ENCODE results near the gene ANKRD55. TPM values are rescaled to one million over a fixed set of nuclear protein-coding genes. Genes with fewer than 3 reads are reported as not detected.

Gene ANKRD55
- total RNA-seq, 4 donors from 2014 or later = not detected

DNA sequence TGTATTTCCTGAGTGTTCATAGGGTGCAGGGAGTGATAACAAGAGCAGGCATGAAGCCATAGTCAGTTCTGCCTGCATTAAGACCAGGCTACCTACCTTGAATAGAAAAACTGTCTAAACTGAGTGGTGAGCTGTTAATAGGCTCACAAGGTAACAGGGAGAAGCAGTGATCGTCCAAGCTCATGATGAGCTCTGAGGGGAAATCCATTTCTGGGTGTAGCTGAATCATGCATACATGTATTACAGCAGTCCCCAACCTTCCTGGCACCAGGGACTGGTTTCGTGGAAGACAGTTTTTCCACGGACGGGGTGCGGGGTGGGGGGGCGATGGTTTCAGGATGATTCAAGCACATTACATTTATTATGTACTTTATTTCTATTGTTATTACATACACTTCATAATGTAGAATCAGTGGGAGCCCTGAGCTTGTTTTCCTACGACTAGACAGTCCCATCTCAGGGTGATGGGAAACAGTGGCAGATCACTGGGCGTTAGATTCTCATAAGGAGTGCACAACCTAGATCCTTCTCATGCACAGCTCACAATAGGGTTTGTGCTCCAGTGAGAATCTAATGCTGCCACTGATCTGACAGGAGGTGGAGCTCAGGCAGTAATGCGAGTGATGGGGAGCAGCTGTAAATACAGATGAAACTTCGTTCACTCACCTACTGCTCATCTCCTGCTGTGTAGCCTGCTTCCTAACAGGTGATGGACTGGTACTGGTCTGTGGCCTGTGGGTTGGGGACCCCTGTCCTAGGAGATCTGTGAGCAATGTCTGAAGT, 138.4 kb downstream of the ANKRD55 start:
- Histone ChIP-seq H3K4me3 (no peak overlapping the region), H3K4me1 (peaks cover 0 to 24% (median 9%) of the 10 kb centered on the region in 4 donors), H3K9me3 (no peaks in the 10 kb centered on the region), H3K36me3 (no peaks in the 10 kb centered on the region), H3K27me3 (no peaks in the 10 kb centered on the region), H3K27ac (no peak overlapping the region)
- WGBS, 2 donors = 93 to 96% methylated on average over 10 of the region's 10 CpGs
- no peak for DNase-seq (ENCODE audit: low spot score in 2 of 2)
- no peak for TF ChIP-seq EP300 (IDR thresholded peaks at IDR 0.05)
- TF ChIP-seq POLR2A (IDR thresholded peaks at IDR 0.05) = no peak
- TF ChIP-seq, protein P1, sequence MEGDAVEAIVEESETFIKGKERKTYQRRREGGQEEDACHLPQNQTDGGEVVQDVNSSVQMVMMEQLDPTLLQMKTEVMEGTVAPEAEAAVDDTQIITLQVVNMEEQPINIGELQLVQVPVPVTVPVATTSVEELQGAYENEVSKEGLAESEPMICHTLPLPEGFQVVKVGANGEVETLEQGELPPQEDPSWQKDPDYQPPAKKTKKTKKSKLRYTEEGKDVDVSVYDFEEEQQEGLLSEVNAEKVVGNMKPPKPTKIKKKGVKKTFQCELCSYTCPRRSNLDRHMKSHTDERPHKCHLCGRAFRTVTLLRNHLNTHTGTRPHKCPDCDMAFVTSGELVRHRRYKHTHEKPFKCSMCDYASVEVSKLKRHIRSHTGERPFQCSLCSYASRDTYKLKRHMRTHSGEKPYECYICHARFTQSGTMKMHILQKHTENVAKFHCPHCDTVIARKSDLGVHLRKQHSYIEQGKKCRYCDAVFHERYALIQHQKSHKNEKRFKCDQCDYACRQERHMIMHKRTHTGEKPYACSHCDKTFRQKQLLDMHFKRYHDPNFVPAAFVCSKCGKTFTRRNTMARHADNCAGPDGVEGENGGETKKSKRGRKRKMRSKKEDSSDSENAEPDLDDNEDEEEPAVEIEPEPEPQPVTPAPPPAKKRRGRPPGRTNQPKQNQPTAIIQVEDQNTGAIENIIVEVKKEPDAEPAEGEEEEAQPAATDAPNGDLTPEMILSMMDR (IDR thresholded peaks at IDR 0.05) = no peak

DNA sequence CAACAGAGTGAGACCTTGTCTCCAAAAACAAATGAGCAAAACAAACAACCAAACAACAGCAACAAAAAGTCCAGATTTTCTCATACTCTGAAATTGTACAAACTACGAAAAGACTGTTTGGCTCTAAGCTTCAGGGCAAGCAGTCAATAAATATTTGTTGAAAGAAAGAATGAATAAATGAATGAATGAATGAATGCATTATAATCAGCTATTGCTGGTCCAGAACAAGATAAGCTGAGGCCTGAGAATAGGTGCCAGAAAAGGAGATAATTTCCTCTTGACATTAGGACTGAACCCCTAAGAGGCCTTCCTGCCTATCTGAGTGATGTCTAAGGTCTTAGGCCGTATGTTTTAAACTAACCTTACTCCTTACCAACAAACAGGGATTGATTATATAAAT, 139.2 kb downstream of the ANKRD55 start:
- no peak for DNase-seq (ENCODE audit: low spot score in 2 of 2)
- Histone ChIP-seq H3K27ac (no peak overlapping the region), H3K36me3 (no peaks in the 10 kb centered on the region), H3K27me3 (no peaks in the 10 kb centered on the region), H3K4me1 (peaks cover 0 to 21% (median 7%) of the 10 kb centered on the region in 4 donors), H3K9me3 (no peaks in the 10 kb centered on the region), H3K4me3 (no peak overlapping the region)
- WGBS, 2 donors = 88 to 91% methylated on average over 2 of the region's 2 CpGs
- TF ChIP-seq, protein P1 (IDR thresholded peaks at IDR 0.05) = no peak
- TF ChIP-seq POLR2A (IDR thresholded peaks at IDR 0.05) = no peak
- no peak for TF ChIP-seq EP300 (IDR thresholded peaks at IDR 0.05)

DNA sequence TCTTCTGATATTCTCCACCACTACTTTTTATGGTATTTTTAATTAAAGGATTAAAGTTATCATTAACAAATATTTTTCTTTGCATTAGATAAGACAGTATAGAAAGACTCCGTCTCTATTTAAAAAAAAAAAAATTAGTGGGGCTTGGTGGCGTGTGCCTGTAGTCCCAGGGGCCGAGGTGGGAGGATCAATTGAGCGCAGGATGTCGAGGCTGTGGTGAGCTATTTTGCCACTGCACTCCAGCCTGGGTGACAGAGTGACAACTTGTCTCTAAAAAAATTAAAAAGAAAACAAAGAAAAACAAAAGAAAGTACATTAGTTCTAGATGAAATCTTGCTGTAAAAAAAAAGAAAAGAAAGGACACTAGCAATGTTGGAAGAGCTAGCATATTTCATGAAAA, 141.0 kb downstream of the ANKRD55 start:
- 90 to 95% methylated on average over 5 of the region's 5 CpGs for WGBS, 2 donors
- Histone ChIP-seq H3K4me1 (peaks cover 0 to 16% (median 4%) of the 10 kb centered on the region in 4 donors), H3K4me3 (no peak overlapping the region), H3K36me3 (no peaks in the 10 kb centered on the region), H3K9me3 (no peaks in the 10 kb centered on the region), H3K27ac (no peak overlapping the region), H3K27me3 (no peaks in the 10 kb centered on the region)
- no peak for TF ChIP-seq POLR2A (IDR thresholded peaks at IDR 0.05)
- TF ChIP-seq, protein P1 (IDR thresholded peaks at IDR 0.05) = no peak
- TF ChIP-seq EP300 (IDR thresholded peaks at IDR 0.05) = no peak
- no peak for DNase-seq (ENCODE audit: low spot score in 2 of 2)

DNA sequence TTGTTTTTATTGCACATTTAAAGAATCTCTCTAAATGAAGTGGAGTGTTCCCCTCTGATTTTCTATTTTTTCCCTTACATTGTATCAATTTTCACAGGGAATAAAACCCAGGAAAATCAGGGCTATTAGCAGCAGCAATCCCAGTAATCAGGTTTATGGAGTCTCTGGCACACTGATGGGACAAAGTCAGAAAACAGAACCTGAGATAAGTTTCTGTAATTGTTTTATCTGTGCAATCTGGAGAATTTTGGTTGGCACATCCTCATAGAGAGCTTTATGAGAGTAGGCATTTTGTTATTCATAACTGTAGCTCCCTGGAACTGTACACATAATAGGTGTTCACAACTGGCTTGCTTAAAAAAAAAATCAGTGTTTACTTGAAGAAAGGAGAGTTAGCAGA, 141.5 kb downstream of the ANKRD55 start:
- H3K27ac ChIP-seq = no peak overlapping the region
- no peak for TF ChIP-seq POLR2A (IDR thresholded peaks at IDR 0.05)
- TF ChIP-seq EP300 (IDR thresholded peaks at IDR 0.05) = no peak
- TF ChIP-seq, protein P1 (IDR thresholded peaks at IDR 0.05) = no peak
- no peak for DNase-seq (ENCODE audit: low spot score in 2 of 2)
- H3K36me3 ChIP-seq = no peaks in the 10 kb centered on the region
- no peaks in the 10 kb centered on the region for H3K9me3 ChIP-seq
- no peaks in the 10 kb centered on the region for H3K27me3 ChIP-seq
- H3K4me1 ChIP-seq = peaks cover 0 to 16% (median 4%) of the 10 kb centered on the region in 4 donors
- H3K4me3 ChIP-seq = no peak overlapping the region

DNA sequence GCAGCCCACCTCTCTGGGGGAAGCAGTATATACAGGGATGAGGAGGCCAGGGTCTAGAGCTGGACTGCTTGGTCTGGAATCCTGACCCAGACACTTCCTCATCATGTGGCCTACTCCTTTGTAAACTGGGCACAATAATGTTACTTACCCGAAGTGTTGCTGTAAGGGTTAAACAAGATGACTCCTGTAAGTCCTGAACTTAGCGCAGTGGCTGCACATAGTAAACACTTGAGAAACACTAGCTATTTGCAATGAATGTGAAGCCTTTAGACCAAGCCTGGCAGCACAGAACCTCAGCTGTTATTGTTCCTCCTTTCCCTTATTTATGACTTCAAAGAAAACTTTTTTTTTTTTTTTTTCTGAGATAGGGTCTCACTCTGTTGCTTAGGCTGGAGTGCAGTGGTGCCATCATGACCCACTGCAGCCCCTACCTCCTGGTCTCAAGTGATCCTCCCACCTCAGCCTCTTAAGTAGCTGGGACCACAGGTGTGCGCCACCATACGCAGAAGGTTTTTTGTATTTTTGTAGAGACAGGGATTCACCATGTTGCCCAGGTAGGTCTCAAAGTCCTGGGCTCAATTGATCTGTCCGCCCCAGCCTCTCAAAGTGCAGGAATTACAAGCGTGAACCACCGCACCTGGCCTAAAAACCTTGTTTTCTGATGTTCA, 142.2 kb downstream of the ANKRD55 start:
- peaks cover 0 to 16% (median 4%) of the 10 kb centered on the region in 4 donors for H3K4me1 ChIP-seq
- no peaks in the 10 kb centered on the region for H3K9me3 ChIP-seq
- H3K27me3 ChIP-seq = no peaks in the 10 kb centered on the region
- H3K4me3 ChIP-seq = no peak overlapping the region
- 92 to 95% methylated on average over 7 of the region's 7 CpGs for WGBS, 2 donors
- no peak for DNase-seq (ENCODE audit: low spot score in 2 of 2)
- H3K27ac ChIP-seq = no peak overlapping the region
- no peaks in the 10 kb centered on the region for H3K36me3 ChIP-seq
- TF ChIP-seq EP300 (IDR thresholded peaks at IDR 0.05) (no peak), POLR2A (IDR thresholded peaks at IDR 0.05) (no peak)
- TF ChIP-seq, protein P1 (IDR thresholded peaks at IDR 0.05) = no peak

All from tibial nerve (tissue), 4 donors.